Thoracic aorta (tissue), 2 donors: ENCODE data around the gene NME9. TPM values are rescaled to one million over a fixed set of nuclear protein-coding genes. Genes with fewer than 3 reads are reported as not detected.
A peak's percentile ranks its signal among the peaks of the same experiment; 100 is the strongest.

Source experiments
- ATAC-seq: fragments of 150-250 bp; one replicate; pipeline ENCODE4 v1.8.0; 2017; ENCODE audit warnings: low read depth; ENCODE audit not compliant: insufficient number of reproducible peaks, low FRiP score
- DNase-seq: peaks from one replicate; pipeline ENCODE4 v3.0.0-alpha.2; 2020; ENCODE audit warnings: low spot score
- H3K27ac ChIP-seq, 2 donors: fragments of 200-600 bp; sonication (generic); 1 replicate in 1 of 2; 2 replicates in 1 of 2; pipeline ENCODE4 v1.5.1; 2016; ENCODE audit warnings: mild to moderate bottlenecking in 2 of 2, moderate library complexity in 2 of 2
- H3K27me3 ChIP-seq: fragments of 200-600 bp; sonication (generic); replicated peaks from 2 replicates; pipeline ENCODE4 v1.6.0; 2016; ENCODE audit warnings: mild to moderate bottlenecking; ENCODE audit not compliant: insufficient read depth
- H3K36me3 ChIP-seq: fragments of 200-600 bp; sonication (generic); one replicate; pipeline ENCODE4 v1.5.1; 2016
- H3K4me1 ChIP-seq, 2 donors: fragments of 200-600 bp; sonication (generic); 1 replicate in 1 of 2; 2 replicates in 1 of 2; pipeline versions ENCODE4 v1.5.1 to v1.6.0; 2016; ENCODE audit warnings: low read depth in 2 of 2, mild to moderate bottlenecking in 1 of 2; ENCODE audit not compliant: control insufficient read depth in 1 of 2
- H3K4me3 ChIP-seq: fragments of 200-600 bp; sonication (generic); 2 replicates; pipeline ENCODE4 v1.5.1; 2016; ENCODE audit warnings: mild to moderate bottlenecking
- H3K9me3 ChIP-seq: fragments of 200-600 bp; sonication (generic); 2 replicates; pipeline ENCODE4 v1.5.1; 2016
- CTCF ChIP-seq: fragments of 200-600 bp; sonication (generic); IDR thresholded peaks from one replicate; pipeline ENCODE4 v1.5.1; 2019; ENCODE audit warnings: antibody characterized with exemption
- total RNA-seq, 2 donors: library from RNA; depleted of rRNA; stranded (reverse); fragments of >200 nt; gene quantifications; one replicate each; pipeline versions ENCODE4 v1.1.0 to v1.2.3, GENCODE V29; 2016

NME9 gene
- total RNA-seq, 2 donors from 2014 or later = not detected

GRCh38 chr3:138361561-138361971 is 31.9 kb upstream of the NME9 start:
- ATAC-seq = no peak
- Histone ChIP-seq H3K27me3 (no peaks in the 10 kb centered on the region), H3K4me3 (no peak overlapping the region), H3K9me3 (no peaks in the 10 kb centered on the region), H3K4me1 (peaks cover 16 to 71% of the 10 kb centered on the region in 2 donors), H3K36me3 (no peaks in the 10 kb centered on the region), H3K27ac (no peak overlapping the region)
- no peak for DNase-seq
- TF ChIP-seq CTCF = no peak

- no peaks in the 10 kb centered on the region for H3K9me3 ChIP-seq
- no peak overlapping the region for H3K4me3 ChIP-seq
- no peaks in the 10 kb centered on the region for H3K27me3 ChIP-seq
- H3K27ac ChIP-seq = no peak overlapping the region
- DNase-seq = no peak
- TF ChIP-seq CTCF = no peak
- ATAC-seq = no peak
- H3K36me3 ChIP-seq = no peaks in the 10 kb centered on the region
- peaks cover 16 to 76% of the 10 kb centered on the region in 2 donors for H3K4me1 ChIP-seq
Measured at GRCh38 chr3:138360869-138361525, 31.3 kb upstream of the NME9 start.

- ATAC-seq = no peak
- no peak for DNase-seq
- Histone ChIP-seq H3K4me3 (no peak overlapping the region), H3K4me1 (peaks cover 16 to 77% of the 10 kb centered on the region in 2 donors), H3K9me3 (no peaks in the 10 kb centered on the region), H3K27ac (peak overlapping the region in 1 of 2 donors; percentile 47), H3K27me3 (no peaks in the 10 kb centered on the region), H3K36me3 (no peaks in the 10 kb centered on the region)
- no peak for TF ChIP-seq CTCF
Measured at GRCh38 chr3:138359919-138360868, 30.5 kb upstream of the NME9 start.

GRCh38 chr3:138359148-138359918 is 29.7 kb upstream of the NME9 start:
- no peak for TF ChIP-seq CTCF
- H3K4me3 ChIP-seq = no peak overlapping the region
- H3K9me3 ChIP-seq = no peaks in the 10 kb centered on the region
- no peaks in the 10 kb centered on the region for H3K27me3 ChIP-seq
- DNase-seq (no peak), ATAC-seq (no peak)
- H3K4me1 ChIP-seq = peaks cover 16 to 77% of the 10 kb centered on the region in 2 donors
- peak overlapping the region; percentile 8 to 50 for H3K27ac ChIP-seq
- H3K36me3 ChIP-seq = no peaks in the 10 kb centered on the region
